Ovary (tissue), 3 donors: ENCODE results near the gene UMAD1.

ENCODE experiments used
- EP300 ChIP-seq: sonication (generic); formaldehyde crosslinking; IDR thresholded peaks from one replicate; pipeline ENCODE4 v1.6.1; 2017; ENCODE audit warnings: antibody characterized with exemption
- POLR2A ChIP-seq: fragments of 450-650 bp; IDR thresholded peaks from one replicate; pipeline ENCODE4 v1.6.1; 2017; ENCODE audit warnings: antibody characterized with exemption, mild to moderate bottlenecking, moderate library complexity
- TF ChIP-seq, protein P1 (sequence below), 3 donors: fragments of 450-650 bp in 2 of 3; fragments of 200-600 bp in 1 of 3; IDR thresholded peaks; one replicate each; pipeline versions ENCODE4 v1.5.1 to v1.8.0; 2016 to 2022; ENCODE audit warnings: antibody characterized with exemption in 3 of 3, mild to moderate bottlenecking in 1 of 3
- donor health status: DM: no; HTN: no; CAD: no.

DNA sequence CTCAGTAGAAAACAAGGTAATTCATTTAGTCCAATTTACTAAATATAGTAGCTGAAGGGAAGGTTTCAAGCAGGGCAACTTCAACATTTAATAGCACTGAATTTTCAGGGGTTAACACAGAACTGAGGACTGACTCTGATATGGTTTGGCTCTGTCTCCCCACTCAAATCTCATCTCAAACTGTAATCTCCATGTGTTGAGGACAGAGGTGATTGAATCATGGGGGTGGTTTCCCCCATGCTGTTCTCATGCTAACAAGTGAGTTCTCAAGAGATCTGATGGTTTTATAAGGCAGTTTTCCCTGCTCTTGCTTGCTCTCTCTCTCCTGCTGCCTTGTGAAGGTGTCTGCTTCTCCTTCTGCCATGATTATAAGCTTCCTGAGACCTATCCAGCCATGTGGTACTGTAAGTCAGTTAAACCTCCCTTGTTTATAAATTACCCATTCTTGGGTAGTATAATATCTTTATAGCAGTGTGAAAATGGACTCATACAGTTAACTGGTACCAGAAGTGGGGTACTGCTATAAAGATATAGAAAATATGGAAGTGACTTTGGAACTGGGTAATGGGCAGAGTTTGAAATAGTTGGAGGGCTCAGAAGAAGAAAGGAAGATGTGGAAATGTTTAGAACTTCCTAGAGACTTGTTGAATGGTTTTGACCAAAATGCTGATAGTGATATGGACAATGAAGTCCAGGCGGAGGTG, 9.8 kb upstream of the UMAD1 start:
- TF ChIP-seq, protein P1, sequence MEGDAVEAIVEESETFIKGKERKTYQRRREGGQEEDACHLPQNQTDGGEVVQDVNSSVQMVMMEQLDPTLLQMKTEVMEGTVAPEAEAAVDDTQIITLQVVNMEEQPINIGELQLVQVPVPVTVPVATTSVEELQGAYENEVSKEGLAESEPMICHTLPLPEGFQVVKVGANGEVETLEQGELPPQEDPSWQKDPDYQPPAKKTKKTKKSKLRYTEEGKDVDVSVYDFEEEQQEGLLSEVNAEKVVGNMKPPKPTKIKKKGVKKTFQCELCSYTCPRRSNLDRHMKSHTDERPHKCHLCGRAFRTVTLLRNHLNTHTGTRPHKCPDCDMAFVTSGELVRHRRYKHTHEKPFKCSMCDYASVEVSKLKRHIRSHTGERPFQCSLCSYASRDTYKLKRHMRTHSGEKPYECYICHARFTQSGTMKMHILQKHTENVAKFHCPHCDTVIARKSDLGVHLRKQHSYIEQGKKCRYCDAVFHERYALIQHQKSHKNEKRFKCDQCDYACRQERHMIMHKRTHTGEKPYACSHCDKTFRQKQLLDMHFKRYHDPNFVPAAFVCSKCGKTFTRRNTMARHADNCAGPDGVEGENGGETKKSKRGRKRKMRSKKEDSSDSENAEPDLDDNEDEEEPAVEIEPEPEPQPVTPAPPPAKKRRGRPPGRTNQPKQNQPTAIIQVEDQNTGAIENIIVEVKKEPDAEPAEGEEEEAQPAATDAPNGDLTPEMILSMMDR (IDR thresholded peaks at IDR 0.05) = no peak
- TF ChIP-seq POLR2A (no peak), EP300 (no peak)
